ENCODE data around the gene IGLL5. TPM values are rescaled to one million over a fixed set of nuclear protein-coding genes. Genes with fewer than 3 reads are reported as not detected.

Gene IGLL5
- polyA plus RNA-seq, 1 donor, result 0.16 TPM

- Histone ChIP-seq H3K9me3 (ENCODE audit: control insufficient read depth, low read depth, low read length) (no peaks in the 10 kb centered on the region), H3K27me3 (ENCODE audit: control insufficient read depth, insufficient read depth, low read length) (peaks cover 2% of the 10 kb centered on the region), H3K27ac (ENCODE audit: low read length) (no peak overlapping the region), H3K36me3 (ENCODE audit: control insufficient read depth, insufficient read depth, low read length) (no peaks in the 10 kb centered on the region), H3K4me3 (ENCODE audit: low read length) (no peak overlapping the region), H3K4me1 (ENCODE audit: control insufficient read depth, insufficient read depth, low read length) (no peaks in the 10 kb centered on the region)
- WGBS (ENCODE audit: insufficient coverage, low lambda C conversion rate), result no CpG with 5 or more reads among the region's 7 CpGs
- no peak for DNase-seq
Observed at GRCh38 chr22:22909605-22910271, 22.1 kb downstream of the IGLL5 start.

GRCh38 chr22:22910272-22911240, 22.9 kb downstream of the IGLL5 start:
- Histone ChIP-seq H3K9me3 (ENCODE audit: control insufficient read depth, low read depth, low read length) (no peaks in the 10 kb centered on the region), H3K27me3 (ENCODE audit: control insufficient read depth, insufficient read depth, low read length) (peaks cover 2% of the 10 kb centered on the region), H3K36me3 (ENCODE audit: control insufficient read depth, insufficient read depth, low read length) (no peaks in the 10 kb centered on the region), H3K4me1 (ENCODE audit: control insufficient read depth, insufficient read depth, low read length) (no peaks in the 10 kb centered on the region), H3K4me3 (ENCODE audit: low read length) (no peak overlapping the region), H3K27ac (ENCODE audit: low read length) (no peak overlapping the region)
- no peak for DNase-seq
- WGBS (ENCODE audit: insufficient coverage, low lambda C conversion rate), result 80% methylated on average over 1 of the region's 15 CpGs

GRCh38 chr22:22911327-22912134, 23.9 kb downstream of the IGLL5 start:
- no peak for DNase-seq
- no peaks in the 10 kb centered on the region for H3K36me3 ChIP-seq (ENCODE audit: control insufficient read depth, insufficient read depth, low read length)
- no CpG with 5 or more reads among the region's 15 CpGs for WGBS (ENCODE audit: insufficient coverage, low lambda C conversion rate)
- H3K4me3 ChIP-seq (ENCODE audit: low read length), result no peak overlapping the region
- no peaks in the 10 kb centered on the region for H3K9me3 ChIP-seq (ENCODE audit: control insufficient read depth, low read depth, low read length)
- peaks cover 2% of the 10 kb centered on the region for H3K27me3 ChIP-seq (ENCODE audit: control insufficient read depth, insufficient read depth, low read length)
- no peak overlapping the region for H3K27ac ChIP-seq (ENCODE audit: low read length)
- no peaks in the 10 kb centered on the region for H3K4me1 ChIP-seq (ENCODE audit: control insufficient read depth, insufficient read depth, low read length)

GRCh38 chr22:22912135-22912987, 24.7 kb downstream of the IGLL5 start:
- Histone ChIP-seq H3K4me3 (ENCODE audit: low read length) (no peak overlapping the region), H3K36me3 (ENCODE audit: control insufficient read depth, insufficient read depth, low read length) (no peaks in the 10 kb centered on the region), H3K9me3 (ENCODE audit: control insufficient read depth, low read depth, low read length) (no peaks in the 10 kb centered on the region), H3K27ac (ENCODE audit: low read length) (no peak overlapping the region), H3K27me3 (ENCODE audit: control insufficient read depth, insufficient read depth, low read length) (peaks cover 2% of the 10 kb centered on the region), H3K4me1 (ENCODE audit: control insufficient read depth, insufficient read depth, low read length) (no peaks in the 10 kb centered on the region)
- no peak for DNase-seq
- WGBS (ENCODE audit: insufficient coverage, low lambda C conversion rate), result no CpG with 5 or more reads among the region's 8 CpGs

- Histone ChIP-seq H3K27me3 (ENCODE audit: control insufficient read depth, insufficient read depth, low read length) (peaks cover 2% of the 10 kb centered on the region), H3K9me3 (ENCODE audit: control insufficient read depth, low read depth, low read length) (no peaks in the 10 kb centered on the region), H3K36me3 (ENCODE audit: control insufficient read depth, insufficient read depth, low read length) (no peaks in the 10 kb centered on the region), H3K4me3 (ENCODE audit: low read length) (no peak overlapping the region), H3K4me1 (ENCODE audit: control insufficient read depth, insufficient read depth, low read length) (no peaks in the 10 kb centered on the region), H3K27ac (ENCODE audit: low read length) (no peak overlapping the region)
- no CpG with 5 or more reads among the region's 7 CpGs for WGBS (ENCODE audit: insufficient coverage, low lambda C conversion rate)
- no peak for DNase-seq
Observed at GRCh38 chr22:22912988-22913253, 25.3 kb downstream of the IGLL5 start.

- no peaks in the 10 kb centered on the region for H3K4me1 ChIP-seq (ENCODE audit: control insufficient read depth, insufficient read depth, low read length)
- H3K27me3 ChIP-seq (ENCODE audit: control insufficient read depth, insufficient read depth, low read length), result peaks cover 2% of the 10 kb centered on the region
- no peaks in the 10 kb centered on the region for H3K9me3 ChIP-seq (ENCODE audit: control insufficient read depth, low read depth, low read length)
- no peak overlapping the region for H3K27ac ChIP-seq (ENCODE audit: low read length)
- H3K36me3 ChIP-seq (ENCODE audit: control insufficient read depth, insufficient read depth, low read length), result no peaks in the 10 kb centered on the region
- no CpG with 5 or more reads among the region's 5 CpGs for WGBS (ENCODE audit: insufficient coverage, low lambda C conversion rate)
- no peak overlapping the region for H3K4me3 ChIP-seq (ENCODE audit: low read length)
- DNase-seq, result no peak
Observed at GRCh38 chr22:22913989-22914388, 26.4 kb downstream of the IGLL5 start.

- no CpG with 5 or more reads among the region's 11 CpGs for WGBS (ENCODE audit: insufficient coverage, low lambda C conversion rate)
Observed at GRCh38 chr22:22914726-22915669, 27.4 kb downstream of the IGLL5 start.

GRCh38 chr22:22915670-22916035, 28.0 kb downstream of the IGLL5 start:
- no peaks in the 10 kb centered on the region for H3K4me1 ChIP-seq (ENCODE audit: control insufficient read depth, insufficient read depth, low read length)
- no peak overlapping the region for H3K4me3 ChIP-seq (ENCODE audit: low read length)
- H3K9me3 ChIP-seq (ENCODE audit: control insufficient read depth, low read depth, low read length), result no peaks in the 10 kb centered on the region
- no peaks in the 10 kb centered on the region for H3K36me3 ChIP-seq (ENCODE audit: control insufficient read depth, insufficient read depth, low read length)
- no peaks in the 10 kb centered on the region for H3K27me3 ChIP-seq (ENCODE audit: control insufficient read depth, insufficient read depth, low read length)
- no peak overlapping the region for H3K27ac ChIP-seq (ENCODE audit: low read length)
- DNase-seq, result no peak
- 100% methylated on average over 1 of the region's 6 CpGs for WGBS (ENCODE audit: insufficient coverage, low lambda C conversion rate)

More at GRCh38 chr22:22914726-22915669, 27.4 kb downstream of the IGLL5 start:
- Histone ChIP-seq H3K4me3 (ENCODE audit: low read length) (no peak overlapping the region), H3K36me3 (ENCODE audit: control insufficient read depth, insufficient read depth, low read length) (no peaks in the 10 kb centered on the region), H3K27ac (ENCODE audit: low read length) (no peak overlapping the region), H3K27me3 (ENCODE audit: control insufficient read depth, insufficient read depth, low read length) (peaks cover 2% of the 10 kb centered on the region), H3K4me1 (ENCODE audit: control insufficient read depth, insufficient read depth, low read length) (no peaks in the 10 kb centered on the region), H3K9me3 (ENCODE audit: control insufficient read depth, low read depth, low read length) (no peaks in the 10 kb centered on the region)
- no peak for DNase-seq

GRCh38 chr22:22916215-22916951, 28.8 kb downstream of the IGLL5 start:
- DNase-seq, result peak in 1 of 2 donors; percentile 34
- H3K4me3 ChIP-seq (ENCODE audit: low read length), result no peak overlapping the region
- H3K9me3 ChIP-seq (ENCODE audit: control insufficient read depth, low read depth, low read length), result no peaks in the 10 kb centered on the region
- H3K27ac ChIP-seq (ENCODE audit: low read length), result no peak overlapping the region
- H3K27me3 ChIP-seq (ENCODE audit: control insufficient read depth, insufficient read depth, low read length), result no peaks in the 10 kb centered on the region
- no CpG with 5 or more reads among the region's 10 CpGs for WGBS (ENCODE audit: insufficient coverage, low lambda C conversion rate)
- H3K4me1 ChIP-seq (ENCODE audit: control insufficient read depth, insufficient read depth, low read length), result no peaks in the 10 kb centered on the region
- H3K36me3 ChIP-seq (ENCODE audit: control insufficient read depth, insufficient read depth, low read length), result no peaks in the 10 kb centered on the region

All from large intestine (tissue), 3 donors.